ENCODE measurements around the gene CARD14. TPM values are rescaled to one million over a fixed set of nuclear protein-coding genes. Genes with fewer than 3 reads are reported as not detected.

Gene CARD14
- total RNA-seq (1 to 10 TPM in 1 of 7 donors, under 1 TPM in 4, not detected in 2; 0.10 to 2.3 (median 0.18) TPM), polyA plus RNA-seq (under 1 TPM in 1 of 2 donors, not detected in 1; 0.16 TPM)
- long read RNA-seq, donor 1 = 0 reads
- long read RNA-seq, donor 2 = 0 reads
- long read RNA-seq, donor 3, partial matches to known transcripts = 0 of 4 reads
- long read RNA-seq, donor 3, other reads (novel, unspliced or antisense) = 4 of 4 reads

DNA sequence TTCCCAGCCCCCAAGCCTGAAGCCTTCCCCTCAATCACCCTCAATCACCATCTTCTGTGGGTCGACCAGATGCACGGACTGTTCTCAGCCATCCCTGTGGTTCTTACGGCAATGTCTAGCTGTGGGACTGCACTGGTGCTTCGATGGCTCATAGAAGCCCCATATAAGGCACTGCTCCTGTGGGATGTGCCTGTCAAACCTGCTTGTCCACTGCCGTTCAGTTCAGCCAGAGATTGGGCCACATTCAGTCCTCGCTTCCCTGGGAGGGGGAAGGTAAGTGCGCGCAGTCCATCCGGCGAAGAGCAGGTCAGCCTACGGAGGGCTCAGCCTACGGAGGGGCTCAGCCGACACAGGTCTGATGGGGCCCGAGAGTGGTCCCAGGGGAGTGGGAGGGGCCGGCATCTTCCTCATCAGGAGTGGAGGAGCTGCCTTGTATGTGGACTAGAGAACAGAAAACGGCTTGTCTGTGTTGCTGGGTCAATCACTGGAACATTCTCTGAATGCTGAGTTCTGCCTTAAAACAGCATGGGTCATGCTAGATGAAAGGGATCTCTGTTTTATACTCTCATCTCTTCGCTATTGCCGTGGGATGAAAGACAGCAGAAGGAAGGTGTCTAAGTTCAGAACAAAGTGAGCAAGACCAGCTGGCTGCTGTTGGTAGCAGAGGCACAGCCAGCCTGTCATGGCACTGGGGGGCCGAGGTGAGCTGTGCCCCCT is at the start of gene CARD14:
Gene CARD14, plus strand, starts transcription at position 247 of the 717 bp plus-strand sequence. CDS start 11,409 bp downstream, outside the sequence.
- no peak for TF ChIP-seq POLR2A (IDR thresholded peaks at IDR 0.05)
- TF ChIP-seq, protein P1, sequence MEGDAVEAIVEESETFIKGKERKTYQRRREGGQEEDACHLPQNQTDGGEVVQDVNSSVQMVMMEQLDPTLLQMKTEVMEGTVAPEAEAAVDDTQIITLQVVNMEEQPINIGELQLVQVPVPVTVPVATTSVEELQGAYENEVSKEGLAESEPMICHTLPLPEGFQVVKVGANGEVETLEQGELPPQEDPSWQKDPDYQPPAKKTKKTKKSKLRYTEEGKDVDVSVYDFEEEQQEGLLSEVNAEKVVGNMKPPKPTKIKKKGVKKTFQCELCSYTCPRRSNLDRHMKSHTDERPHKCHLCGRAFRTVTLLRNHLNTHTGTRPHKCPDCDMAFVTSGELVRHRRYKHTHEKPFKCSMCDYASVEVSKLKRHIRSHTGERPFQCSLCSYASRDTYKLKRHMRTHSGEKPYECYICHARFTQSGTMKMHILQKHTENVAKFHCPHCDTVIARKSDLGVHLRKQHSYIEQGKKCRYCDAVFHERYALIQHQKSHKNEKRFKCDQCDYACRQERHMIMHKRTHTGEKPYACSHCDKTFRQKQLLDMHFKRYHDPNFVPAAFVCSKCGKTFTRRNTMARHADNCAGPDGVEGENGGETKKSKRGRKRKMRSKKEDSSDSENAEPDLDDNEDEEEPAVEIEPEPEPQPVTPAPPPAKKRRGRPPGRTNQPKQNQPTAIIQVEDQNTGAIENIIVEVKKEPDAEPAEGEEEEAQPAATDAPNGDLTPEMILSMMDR (IDR thresholded peaks at IDR 0.05) = no peak
- no peak for TF ChIP-seq EP300 (IDR thresholded peaks at IDR 0.05)
- intact Hi-C loops (cut with DNase I) = no loop called here
- Histone ChIP-seq H3K36me3 (no peaks in the 10 kb centered on the region), H3K27me3 (no peaks in the 10 kb centered on the region), H3K27ac (no peak within 1 kb of the TSS), H3K4me1 (ENCODE audit: insufficient read depth) (no peaks in the 10 kb centered on the region), H3K4me3 (no peak within 1 kb of the TSS), H3K9me3 (no peaks in the 10 kb centered on the region)
- WGBS, 3 donors = 62 to 79% (median 70%) methylated on average over 19 of the region's 19 CpGs
- no peak for DNase-seq

DNA sequence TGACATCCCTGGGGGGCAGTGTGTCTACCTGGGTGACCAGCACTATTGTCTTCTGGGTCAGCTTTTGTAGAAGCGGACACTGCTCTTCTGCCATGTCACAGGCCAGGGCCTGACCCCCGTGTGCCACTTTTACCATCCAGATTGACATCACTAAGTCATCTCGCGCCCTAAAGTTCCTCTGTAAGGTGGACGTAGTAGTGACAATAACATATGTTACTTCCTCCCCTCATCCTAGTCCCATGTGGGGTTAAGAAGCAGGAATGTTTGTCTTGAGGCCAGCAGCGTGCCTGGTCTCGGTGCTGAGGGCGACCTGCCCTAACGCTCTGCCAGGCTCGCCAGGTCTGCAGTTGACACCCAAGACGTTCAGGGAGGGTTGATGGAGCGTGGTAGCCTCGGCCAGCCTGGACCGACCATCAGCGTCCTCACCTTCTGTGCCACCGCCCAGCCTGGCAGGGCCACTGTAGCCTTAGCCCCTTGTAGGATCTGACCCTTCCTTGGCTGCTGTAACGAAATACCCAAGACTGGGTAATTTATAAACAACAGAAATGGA is 47.7 kb upstream of the CARD14 start:
- H3K4me1 ChIP-seq (ENCODE audit: insufficient read depth) = no peaks in the 10 kb centered on the region
- intact Hi-C loops (cut with DNase I) = no loop called here
- no peak for DNase-seq
- H3K9me3 ChIP-seq = no peaks in the 10 kb centered on the region
- WGBS, 3 donors = 85 to 92% (median 89%) methylated on average over 16 to 17 of the region's 17 CpGs
- no peaks in the 10 kb centered on the region for H3K27me3 ChIP-seq
- no peak for TF ChIP-seq EP300 (IDR thresholded peaks at IDR 0.05)
- TF ChIP-seq, protein P1 (IDR thresholded peaks at IDR 0.05) = no peak
- TF ChIP-seq POLR2A (IDR thresholded peaks at IDR 0.05) = no peak
- H3K27ac ChIP-seq = no peak overlapping the region
- H3K36me3 ChIP-seq = no peaks in the 10 kb centered on the region
- no peak overlapping the region for H3K4me3 ChIP-seq

DNA sequence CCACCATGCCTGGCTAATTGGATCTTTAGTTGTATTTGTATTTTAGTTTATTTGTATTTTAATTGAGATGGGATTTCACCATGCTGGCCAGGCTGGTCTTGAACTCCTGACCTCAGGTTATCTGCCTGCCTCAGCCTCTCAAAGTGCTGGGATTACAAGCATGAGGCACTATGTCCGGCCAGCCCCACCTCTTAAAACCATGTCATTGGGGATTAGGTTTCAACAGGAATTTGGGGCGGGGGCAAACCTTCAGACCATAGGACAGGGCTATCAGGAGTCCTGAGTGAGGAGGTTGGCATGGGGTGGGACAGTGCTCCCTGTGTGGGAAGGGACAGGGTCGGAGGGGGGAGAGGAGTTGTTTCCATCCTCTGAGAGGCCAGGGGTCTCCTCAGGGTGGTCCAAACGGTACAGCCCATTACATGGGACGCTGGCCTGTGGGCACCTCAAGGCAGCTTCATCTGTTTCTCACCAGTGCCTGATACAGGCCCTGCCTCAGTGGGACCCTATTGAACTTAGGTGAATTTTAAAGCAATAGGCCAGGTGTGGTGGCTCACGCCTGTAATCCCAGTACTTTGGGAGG is 46.8 kb upstream of the CARD14 start:
- intact Hi-C loops (cut with DNase I) = no loop called here
- no peak for DNase-seq

DNA sequence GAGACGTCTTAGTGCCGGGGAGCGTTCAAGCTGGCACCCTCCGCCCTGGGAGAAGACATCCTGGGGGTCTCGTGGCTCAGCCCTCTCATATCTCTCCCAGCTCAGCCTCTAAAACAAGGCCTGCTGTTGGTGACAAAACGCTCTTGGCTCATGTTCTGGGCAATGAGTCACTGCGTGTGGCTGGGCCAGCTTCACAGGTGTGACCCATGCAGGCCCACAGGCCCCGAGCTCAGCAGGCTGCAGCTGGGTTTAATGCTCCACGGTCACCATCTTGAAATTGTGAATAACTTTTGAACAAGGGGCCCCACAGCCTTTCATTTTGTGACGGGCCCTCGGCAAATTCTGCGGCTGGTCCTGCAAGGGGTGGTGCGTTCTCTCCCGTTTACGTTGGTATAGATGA is 46.0 kb upstream of the CARD14 start:
- no peak for DNase-seq
- Histone ChIP-seq H3K36me3 (no peaks in the 10 kb centered on the region), H3K27ac (no peak overlapping the region), H3K4me3 (no peak overlapping the region), H3K9me3 (no peaks in the 10 kb centered on the region), H3K27me3 (no peaks in the 10 kb centered on the region), H3K4me1 (ENCODE audit: insufficient read depth) (no peaks in the 10 kb centered on the region)
- intact Hi-C loops (cut with DNase I) = no loop called here
- TF ChIP-seq POLR2A (IDR thresholded peaks at IDR 0.05) (no peak), EP300 (IDR thresholded peaks at IDR 0.05) (no peak)
- TF ChIP-seq, protein P1 (IDR thresholded peaks at IDR 0.05) = no peak
- WGBS, 3 donors = 82 to 86% (median 86%) methylated on average over 15 of the region's 15 CpGs

More for the DNA sequence above, 46.8 kb upstream of the CARD14 start:
- H3K27ac ChIP-seq = no peak overlapping the region
- H3K4me3 ChIP-seq = no peak overlapping the region
- H3K36me3 ChIP-seq = no peaks in the 10 kb centered on the region
- no peaks in the 10 kb centered on the region for H3K27me3 ChIP-seq
- H3K4me1 ChIP-seq (ENCODE audit: insufficient read depth) = no peaks in the 10 kb centered on the region
- no peaks in the 10 kb centered on the region for H3K9me3 ChIP-seq
- WGBS, 3 donors = 82 to 89% (median 86%) methylated on average over 6 of the region's 6 CpGs
- TF ChIP-seq EP300 (IDR thresholded peaks at IDR 0.05) (no peak), POLR2A (IDR thresholded peaks at IDR 0.05) (no peak)
- TF ChIP-seq, protein P1 (IDR thresholded peaks at IDR 0.05) = no peak
